GM18868 (cell line): ENCODE data around the gene PSMG2.
A peak's percentile ranks its signal among the peaks of the same experiment; 100 is the strongest.

Experiments
- ATAC-seq: cut with Tn5 transposase; IDR thresholded peaks from one replicate; pipeline ENCODE4 v1.9.1; 2021; ENCODE audit warnings: mild to moderate bottlenecking, moderate library complexity; ENCODE audit not compliant: unreplicated experiment

Gene PSMG2, protein sequence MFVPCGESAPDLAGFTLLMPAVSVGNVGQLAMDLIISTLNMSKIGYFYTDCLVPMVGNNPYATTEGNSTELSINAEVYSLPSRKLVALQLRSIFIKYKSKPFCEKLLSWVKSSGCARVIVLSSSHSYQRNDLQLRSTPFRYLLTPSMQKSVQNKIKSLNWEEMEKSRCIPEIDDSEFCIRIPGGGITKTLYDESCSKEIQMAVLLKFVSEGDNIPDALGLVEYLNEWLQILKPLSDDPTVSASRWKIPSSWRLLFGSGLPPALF

DNA sequence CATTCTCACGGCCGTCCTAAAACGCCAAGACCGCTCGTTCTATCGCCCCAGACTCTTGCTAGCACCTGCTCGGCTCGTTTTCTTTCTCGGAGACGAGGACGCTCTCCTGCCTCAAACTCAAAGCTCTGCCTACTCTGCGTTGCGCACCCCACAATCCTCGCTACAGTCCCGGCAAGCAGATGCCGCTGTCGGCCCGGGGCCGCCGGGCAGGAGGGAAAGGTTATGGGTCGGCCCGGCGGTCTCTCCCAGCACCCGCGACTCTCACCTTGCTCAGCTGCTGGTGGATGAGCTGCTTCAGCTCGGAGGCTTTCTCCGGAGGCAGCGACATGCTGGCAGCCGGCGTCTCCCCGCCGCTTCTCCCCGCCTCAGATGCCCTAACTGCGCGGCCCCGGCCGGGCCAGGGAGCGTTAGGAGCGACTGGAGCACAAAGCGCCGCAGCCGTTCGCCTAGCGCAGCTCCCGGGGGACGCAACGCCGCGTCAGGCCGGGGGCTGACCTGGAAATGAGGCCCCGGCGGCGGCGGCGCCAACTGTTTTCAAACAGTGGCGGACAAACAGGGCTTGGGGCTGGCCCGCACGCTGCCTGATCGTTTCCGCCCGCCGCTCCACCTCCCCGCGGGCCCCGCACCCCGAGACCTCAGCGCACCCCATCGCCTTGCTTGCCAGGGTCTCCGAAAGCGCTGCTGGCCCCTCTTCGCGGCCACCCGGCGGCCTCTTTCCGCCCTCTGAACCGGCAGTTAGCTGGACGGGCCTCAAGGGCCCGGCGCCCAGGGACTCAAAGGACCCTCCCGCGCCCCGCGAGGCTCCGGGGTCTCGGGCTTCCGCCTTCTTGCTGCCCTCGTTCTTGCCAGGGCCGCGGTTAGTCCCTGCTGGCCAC is at the start of gene PSMG2, which contains the start of gene CEP76:
TSS of gene PSMG2 (plus strand) at position 822 of the 875 bp plus-strand sequence. CDS start 66 bp downstream, outside the sequence.
TSS of gene CEP76 (minus strand) at position 503 of the 875 bp plus-strand sequence. CDS start at position 328, 175 bp downstream.
- peak; percentile 83 for ATAC-seq

- no peak for ATAC-seq
These were observed 47.9 kb upstream of the PSMG2 start for GRCh38 chr18:12654971-12655370.

- no peak for ATAC-seq
These were observed 46.3 kb upstream of the PSMG2 start for GRCh38 chr18:12656605-12656937.

DNA sequence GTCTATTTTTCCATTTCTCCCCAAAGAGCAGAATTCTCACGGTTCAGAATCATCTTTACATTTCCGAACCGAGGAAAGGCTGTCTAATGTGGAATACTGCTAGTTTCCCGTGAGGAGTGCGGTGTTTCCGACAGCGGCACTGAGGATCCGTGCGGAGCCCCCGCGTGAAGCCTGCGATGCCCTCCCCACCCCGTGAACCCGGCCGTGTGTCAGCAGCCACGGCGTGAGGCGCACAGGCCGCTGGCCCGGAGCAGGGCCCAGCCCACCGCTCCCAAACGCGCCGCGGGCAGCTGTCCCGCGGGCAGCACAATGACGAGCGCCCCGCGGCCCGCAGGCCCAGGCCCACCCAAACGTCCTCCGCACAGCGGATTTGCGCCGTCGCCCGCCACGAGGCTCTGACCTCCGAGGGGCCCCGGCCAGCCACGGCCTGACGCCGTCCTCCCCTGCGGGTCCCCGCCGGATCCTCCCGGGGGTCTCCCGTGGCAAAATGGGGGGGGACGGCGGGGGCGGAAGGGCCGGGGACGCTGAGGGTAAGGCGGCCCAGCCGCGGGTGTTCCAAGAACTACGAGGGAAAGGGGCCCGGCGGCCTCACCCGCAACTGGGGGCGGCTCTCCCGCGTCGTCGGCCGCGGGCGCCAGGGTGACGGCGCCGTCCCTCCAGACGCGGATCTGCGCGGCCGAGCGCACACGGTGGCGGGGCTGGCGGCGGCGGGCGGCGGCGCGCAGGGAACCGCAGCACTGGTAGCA is 45.7 kb upstream of the PSMG2 start:
- ATAC-seq: peak; percentile 43

- peak; percentile 73 for ATAC-seq
These were observed 45.0 kb upstream of the PSMG2 start, which contains the start of gene SPIRE1 for GRCh38 chr18:12657684-12658425. SPIRE1 (minus strand) TSS chr18:12658107; CDS start chr18:12657866, 241 bp downstream.

DNA sequence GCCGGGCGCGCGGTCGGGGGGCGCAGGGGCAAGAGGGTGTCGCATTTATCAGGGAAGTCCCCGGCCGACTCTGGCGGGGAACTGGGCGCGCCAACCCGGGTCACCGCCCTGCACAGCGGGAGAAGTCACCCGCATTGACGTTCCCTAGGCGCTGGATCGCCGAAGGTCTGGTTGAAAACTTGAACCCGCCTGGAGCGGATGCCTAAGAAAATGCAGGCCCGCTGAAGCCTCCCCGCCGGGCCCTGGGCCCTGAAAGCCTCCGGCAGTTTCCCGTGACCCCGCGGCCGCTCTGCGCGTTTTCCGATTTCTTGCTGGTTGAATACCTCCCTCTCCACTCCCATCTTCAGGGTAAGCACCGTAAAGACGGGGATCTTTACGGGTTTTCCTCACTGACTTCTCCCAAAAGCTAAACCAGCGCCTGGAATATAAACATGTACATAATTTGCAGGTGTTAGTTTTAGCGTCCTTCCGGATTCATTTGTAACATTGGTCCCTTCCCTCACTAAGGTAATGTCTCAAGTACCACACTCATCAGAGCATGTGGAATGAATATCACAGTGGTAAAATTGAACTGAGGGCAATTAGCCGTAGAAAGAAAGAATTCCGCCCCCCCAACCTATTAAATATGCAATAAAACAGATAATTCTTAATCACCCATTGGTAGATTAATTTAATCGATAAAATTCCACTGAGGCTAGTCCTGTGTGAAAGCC is 44.3 kb upstream of the PSMG2 start:
- ATAC-seq: peak; percentile 19

DNA sequence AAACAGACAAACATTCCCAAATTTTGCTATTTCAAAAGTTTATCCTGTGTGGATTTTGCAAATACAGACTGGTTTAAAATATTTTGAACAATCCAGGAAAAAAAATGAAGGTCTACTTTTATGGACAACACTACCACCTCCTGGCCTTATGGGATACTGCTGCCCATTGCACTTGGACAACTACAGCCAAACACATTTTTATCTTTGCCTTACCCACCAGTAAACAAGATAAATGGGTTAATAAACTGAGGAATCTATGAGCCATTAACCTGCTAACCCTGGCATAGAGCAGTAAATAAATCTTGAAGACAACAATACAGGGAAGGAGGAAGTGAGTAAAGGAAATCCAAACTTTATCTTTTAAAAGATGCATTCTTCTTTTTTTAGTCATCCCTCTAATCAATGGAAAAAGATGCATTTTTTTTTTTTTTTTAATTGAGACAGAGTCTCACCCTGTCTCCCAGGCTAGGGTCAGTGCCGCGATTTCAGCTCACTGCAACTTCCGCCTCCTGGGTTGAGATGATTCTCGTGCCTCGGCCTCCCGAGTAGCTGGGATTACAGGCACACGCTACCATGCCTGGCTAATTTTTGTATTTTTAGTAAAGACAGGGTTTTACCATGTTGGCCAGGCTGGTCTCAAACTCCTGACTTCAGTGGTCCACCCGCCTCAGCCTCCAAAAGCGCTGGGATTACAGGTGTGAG is 42.8 kb upstream of the PSMG2 start:
- no peak for ATAC-seq

- ATAC-seq: no peak
These were observed 34.8 kb upstream of the PSMG2 start for GRCh38 chr18:12668041-12668440.

DNA sequence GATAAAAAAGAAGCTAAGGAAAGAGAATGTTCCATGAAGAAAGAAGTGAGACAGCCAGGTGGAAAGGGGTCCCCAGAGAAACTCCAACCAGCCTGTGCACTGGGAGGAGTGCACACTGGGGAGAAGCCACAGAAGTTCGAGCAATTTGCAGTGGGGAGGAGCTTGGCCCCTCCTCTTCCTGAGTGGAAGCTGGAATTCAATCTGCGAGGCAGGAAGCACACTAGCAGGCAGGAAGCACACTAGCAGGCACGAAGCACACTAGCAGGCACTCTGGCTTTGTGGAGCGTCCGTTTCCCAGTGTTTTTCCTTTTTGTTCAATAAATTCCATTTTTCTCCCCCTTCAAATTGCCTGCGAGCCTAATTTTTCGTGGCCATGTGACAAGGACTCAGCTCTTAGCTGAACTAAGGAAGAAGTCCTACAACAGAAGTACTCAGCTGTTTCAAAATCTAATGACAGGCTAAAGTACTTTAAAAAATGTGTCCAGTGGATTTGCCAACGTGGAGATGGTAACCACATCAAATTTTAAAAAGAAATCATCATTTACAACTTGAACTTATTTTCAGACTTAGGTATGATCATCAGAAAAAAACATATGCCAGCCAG is 23.6 kb upstream of the PSMG2 start:
- ATAC-seq: no peak

DNA sequence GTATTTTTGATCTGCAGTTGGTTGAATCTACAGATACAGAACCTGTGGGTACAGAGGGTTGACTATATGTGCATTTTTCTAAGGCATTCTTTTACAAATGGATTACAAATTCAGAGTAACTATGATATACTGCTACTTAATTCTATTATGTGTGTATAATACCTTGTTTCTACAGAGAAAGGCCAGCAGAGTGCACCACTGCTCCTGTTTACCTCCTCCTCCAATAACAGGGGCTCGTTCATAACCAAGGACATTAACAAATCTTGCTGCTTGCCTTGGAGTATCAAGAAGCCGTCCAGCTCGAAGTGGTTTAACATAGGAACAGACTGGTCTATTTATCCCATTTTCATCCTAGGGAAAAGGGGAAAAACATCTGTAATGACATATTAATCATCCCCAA is 16.7 kb upstream of the PSMG2 start:
- ATAC-seq: no peak

GRCh38 chr18:12689256-12689850 is 13.5 kb upstream of the PSMG2 start:
- no peak for ATAC-seq

GRCh38 chr18:12692206-12692605 is 10.6 kb upstream of the PSMG2 start:
- ATAC-seq: no peak

GRCh38 chr18:12694032-12694431 is 8.8 kb upstream of the PSMG2 start:
- ATAC-seq: no peak

DNA sequence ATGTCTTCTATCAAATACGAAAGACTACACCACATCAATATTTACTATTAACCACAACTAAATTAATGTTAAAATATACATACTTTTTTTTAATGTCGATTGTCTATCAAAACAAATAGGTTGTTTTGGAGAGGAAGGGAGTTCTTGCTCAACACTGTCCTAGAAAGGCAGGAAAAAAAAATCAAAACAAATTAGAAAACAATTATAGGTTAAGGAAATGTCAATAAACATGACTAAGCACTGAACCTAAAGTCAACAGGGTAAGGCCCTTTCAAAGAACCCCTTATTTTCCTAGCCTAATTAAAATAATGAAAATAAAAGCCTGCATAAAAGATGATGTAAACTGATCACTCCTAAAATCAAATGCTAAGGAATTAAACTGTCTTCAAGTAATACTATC is 3.1 kb upstream of the PSMG2 start:
- ATAC-seq: no peak

DNA sequence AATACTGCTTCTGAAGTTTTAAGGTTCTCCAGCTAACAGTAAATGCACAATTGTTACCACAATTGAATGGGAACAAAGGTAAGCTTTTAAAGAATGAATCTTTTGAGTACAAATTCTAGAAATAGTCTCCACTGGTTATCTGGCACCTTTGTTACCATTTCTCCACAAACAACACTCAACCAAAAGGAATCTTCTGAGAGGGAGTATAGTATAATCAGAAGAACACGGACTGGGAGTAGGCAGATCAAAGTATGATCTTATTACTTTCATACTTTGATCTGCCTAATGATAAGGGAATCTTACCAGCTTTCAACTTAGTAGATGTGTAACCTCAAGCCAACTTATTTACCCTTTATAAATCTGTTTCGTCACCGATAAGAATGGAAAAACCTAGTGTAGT is 1.7 kb upstream of the PSMG2 start:
- no peak for ATAC-seq

DNA sequence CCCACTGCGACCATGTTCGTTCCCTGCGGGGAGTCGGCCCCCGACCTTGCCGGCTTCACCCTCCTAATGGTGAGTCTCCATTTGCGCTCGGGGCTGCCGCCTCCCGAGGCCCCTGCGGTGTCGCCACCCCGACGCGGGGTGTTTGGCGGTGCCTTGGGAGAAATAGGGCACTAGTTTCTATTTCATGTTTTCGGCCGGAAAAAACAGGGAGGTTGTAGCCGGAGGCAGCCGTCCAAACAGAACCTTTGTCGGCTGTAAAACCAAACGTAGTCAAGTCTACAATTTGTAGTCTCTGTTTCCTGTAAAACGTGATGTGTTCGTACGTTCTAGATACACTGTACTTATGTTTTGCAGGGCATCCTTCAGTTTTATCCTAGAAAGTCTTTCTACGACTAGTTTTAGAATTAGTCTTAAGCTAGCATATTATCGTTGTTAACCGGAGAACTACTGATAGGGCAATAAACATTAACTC is 290 bp downstream of the PSMG2 start:
- ATAC-seq: peak; percentile 38

GRCh38 chr18:12703664-12704063 is 822 bp downstream of the PSMG2 start:
- no peak for ATAC-seq

DNA sequence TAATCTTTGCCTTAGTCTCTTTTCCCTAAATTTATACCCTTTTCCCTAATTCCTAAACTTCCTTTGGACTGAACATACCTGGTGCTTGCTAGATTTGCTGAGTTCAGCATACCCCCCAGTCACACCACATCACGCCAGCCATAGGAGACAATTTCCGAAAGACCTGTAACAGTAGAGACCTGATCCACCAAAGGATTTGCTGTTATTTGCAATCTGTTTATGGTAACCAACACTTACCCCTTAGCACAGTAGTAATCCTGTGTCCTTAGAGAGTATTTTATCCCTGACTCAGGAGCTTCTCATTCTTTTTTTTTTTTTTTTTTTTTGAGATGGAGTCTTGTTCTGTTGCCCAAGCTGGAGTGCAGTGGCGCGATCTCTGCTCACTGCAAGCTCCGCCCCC is 8.6 kb downstream of the PSMG2 start:
- ATAC-seq: no peak
